ENCODE results near the gene ID4.

- TF ChIP-seq CTCF (conservative IDR thresholded peaks at IDR 0.05; ENCODE audit: low read length) = no peak
- TF ChIP-seq EZH2phosphoT487 (IDR thresholded peaks at IDR 0.05; ENCODE audit: borderline replicate concordance, low read depth, low read length) = no peak
These were observed 38.8 kb upstream of the ID4 start for GRCh38 chr6:19798362-19798761.
